GM12878 (cell line): ENCODE data around the gene PPP2R5C.

Source experiments
- CTCF ChIP-seq, 3 experiments: IDR thresholded peaks in 2 of 3; conservative IDR thresholded peaks in 1 of 3; 2 replicates each; pipeline ENCODE4 v1.5.1; 2011; ENCODE audit warnings: low read depth in 3 of 3, low read length in 3 of 3, mild to moderate bottlenecking in 3 of 3, control low read depth in 2 of 3, moderate library complexity in 2 of 3, inconsistent platforms in 1 of 3, mixed read lengths in 1 of 3; ENCODE audit not compliant: control insufficient read depth in 2 of 3, insufficient read depth in 1 of 3; ENCODE audit errors: extremely low read depth in 1 of 3
- EZH2 ChIP-seq: IDR thresholded peaks from 2 replicates; pipeline ENCODE4 v1.6.1; 2012; ENCODE audit warnings: low read depth, mild to moderate bottlenecking, control low read depth, inconsistent platforms, low read length, borderline replicate concordance; ENCODE audit not compliant: control insufficient read depth
- MAX ChIP-seq: IDR thresholded peaks from 2 replicates; pipeline ENCODE4 v1.6.1; 2012; ENCODE audit warnings: low read depth, low read length, improper control_type of control experiment
- POLR2A ChIP-seq: IDR thresholded peaks from 2 replicates; pipeline ENCODE4 v1.6.1; 2011; ENCODE audit warnings: low read depth, mild to moderate bottlenecking, low read length
- RFX5 ChIP-seq: IDR thresholded peaks from 2 replicates; pipeline ENCODE4 v1.6.1; 2011; ENCODE audit warnings: low read depth, low read length, improper control_type of control experiment
- USF2 ChIP-seq: IDR thresholded peaks from 2 replicates; pipeline ENCODE4 v1.6.1; 2011; ENCODE audit warnings: low read depth, low read length, improper control_type of control experiment, borderline replicate concordance

GRCh38 chr14:101729382-101729781 lies 32.1 kb upstream of the PPP2R5C start:
- TF ChIP-seq EZH2 (no peak), CTCF (IDR thresholded peaks at IDR 0.05 in 2 of 3, conservative IDR thresholded peaks at IDR 0.05 in 1 of 3; ENCODE audit: control insufficient read depth in 2 of 3, extremely low read depth in 1 of 3, insufficient read depth in 1 of 3, low read depth in 3 of 3, low read length in 3 of 3) (no peak), RFX5 (no peak), POLR2A (no peak), MAX (no peak), USF2 (no peak)
